GM18873 (cell line): ENCODE data around the gene HMGA1.
"Not testable (repeated sequence)": the region's sequence is repeated elsewhere in the genome, so short reads cannot be mapped to it uniquely, and the experiment has no call there.

Experiments used
- ATAC-seq: cut with Tn5 transposase; IDR thresholded peaks from one replicate; pipeline ENCODE4 v1.9.1; 2021; ENCODE audit warnings: mild to moderate bottlenecking, moderate library complexity, moderate number of reproducible peaks; ENCODE audit not compliant: unreplicated experiment, low FRiP score

Gene HMGA1

DNA sequence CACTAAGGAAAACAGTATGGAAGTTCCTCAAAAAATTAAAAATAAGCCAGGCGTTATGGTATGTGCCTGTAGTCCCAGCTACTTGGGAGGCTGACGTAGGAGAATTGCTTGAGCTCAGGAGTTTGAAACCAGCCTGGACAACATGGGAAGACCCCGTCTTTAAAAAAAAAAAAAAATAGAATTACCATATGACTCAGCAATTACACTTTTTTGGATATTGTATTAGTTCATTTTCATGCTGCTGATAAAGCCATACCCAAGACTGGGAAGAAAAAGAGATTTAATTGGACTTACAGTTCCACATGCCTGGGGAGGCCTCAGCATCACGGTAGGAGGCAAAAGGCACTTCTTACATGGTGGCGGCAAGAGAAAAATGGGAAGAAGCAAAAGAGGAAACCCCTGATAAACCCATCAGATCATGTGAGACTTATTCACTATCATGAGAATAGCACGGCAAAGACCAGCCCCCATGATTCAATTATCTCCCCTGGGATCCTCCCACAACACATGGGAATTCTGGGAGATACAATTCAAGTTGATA is 22.9 kb downstream of the HMGA1 start:
- ATAC-seq: no peak

DNA sequence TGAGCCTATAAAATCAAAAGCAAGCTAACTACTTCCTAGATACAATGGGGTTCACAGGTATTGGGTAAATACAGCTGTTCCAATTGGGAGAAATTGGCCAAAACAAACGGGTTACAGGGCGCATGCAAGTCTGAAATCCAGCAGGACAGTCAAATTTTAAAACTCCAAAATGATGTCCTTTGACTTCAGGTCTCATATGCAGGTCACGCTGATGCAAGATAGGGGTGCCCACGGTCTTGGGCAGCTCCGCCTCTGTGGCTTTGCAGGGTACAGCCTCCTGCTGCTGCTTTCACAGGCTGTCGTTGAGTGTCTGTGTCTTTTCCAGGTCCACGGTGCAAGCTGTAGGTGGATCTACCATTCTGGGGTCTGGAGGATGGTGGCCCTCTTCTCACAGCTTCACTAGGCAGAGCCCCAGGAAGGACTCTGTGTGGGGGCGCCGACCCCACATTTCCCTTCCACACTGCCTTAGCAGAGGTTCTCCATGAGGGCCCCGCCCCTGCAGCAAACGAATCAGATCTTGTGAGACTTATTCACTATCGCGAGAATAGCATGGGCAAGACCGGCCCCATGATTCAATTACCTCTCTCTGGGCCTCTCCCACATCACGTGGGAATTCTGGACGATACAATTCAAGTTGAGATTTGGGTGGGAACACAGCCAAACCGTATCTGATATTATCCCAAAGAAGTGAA is 24.0 kb downstream of the HMGA1 start:
- ATAC-seq: no peak

DNA sequence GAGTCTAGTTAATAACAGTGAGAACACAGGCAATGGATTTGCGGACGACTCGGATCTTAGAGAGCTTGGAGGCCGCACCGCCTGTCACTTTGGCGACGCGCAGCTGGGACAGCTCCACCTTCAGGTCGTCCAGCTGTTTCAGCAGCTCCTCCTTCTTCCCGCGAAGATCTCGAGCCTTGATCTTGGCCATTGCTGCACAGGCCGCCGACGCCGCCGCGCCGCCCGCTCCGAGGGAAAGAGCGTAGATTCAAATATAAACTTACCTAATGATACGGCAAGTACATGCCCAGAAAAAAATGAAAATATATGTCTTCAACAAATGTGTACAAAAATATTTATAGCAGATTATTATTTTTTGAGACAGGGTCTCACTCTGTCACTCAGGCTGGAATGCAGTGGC is 26.8 kb downstream of the HMGA1 start:
- ATAC-seq: not testable (repeated sequence)

DNA sequence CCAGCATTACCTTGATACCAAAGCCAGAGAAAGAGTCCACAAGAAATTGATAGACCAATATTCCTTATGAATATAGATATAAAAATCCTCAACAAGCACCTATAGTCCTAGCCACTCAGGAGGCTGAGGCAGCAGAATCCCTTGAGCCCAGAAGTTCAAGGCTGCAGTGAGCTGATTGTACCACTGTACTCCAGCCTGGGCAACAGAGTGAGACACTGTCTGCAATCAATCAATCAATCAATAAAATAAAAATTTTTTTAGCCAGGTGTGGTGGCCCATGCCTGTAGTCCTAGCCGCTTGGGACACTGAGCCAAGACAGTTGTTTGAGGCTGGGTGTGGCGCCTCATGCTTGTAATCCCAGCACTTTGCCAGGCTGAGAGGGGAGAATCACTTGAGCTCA is 31.1 kb downstream of the HMGA1 start:
- no peak for ATAC-seq

DNA sequence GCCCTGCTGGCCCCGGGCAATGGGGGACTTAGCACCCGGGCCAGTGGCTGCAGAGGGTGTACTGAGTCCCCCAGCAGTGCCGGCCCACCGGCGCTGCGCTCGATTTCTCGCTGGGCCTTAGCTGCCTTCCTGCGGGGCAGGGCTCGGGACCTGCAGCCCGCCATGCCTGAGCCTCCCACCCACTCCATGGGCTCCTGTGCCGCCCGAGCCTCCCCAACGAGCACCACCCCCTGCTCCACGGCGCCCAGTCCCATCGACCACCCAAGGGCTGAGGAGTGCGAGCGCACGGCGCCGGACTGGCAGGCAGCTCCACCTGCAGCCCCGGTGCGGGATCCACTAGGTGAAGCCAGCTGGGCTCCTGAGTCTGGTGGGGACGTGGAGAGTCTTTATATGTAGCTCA is 32.5 kb downstream of the HMGA1 start:
- ATAC-seq: not testable (repeated sequence)

DNA sequence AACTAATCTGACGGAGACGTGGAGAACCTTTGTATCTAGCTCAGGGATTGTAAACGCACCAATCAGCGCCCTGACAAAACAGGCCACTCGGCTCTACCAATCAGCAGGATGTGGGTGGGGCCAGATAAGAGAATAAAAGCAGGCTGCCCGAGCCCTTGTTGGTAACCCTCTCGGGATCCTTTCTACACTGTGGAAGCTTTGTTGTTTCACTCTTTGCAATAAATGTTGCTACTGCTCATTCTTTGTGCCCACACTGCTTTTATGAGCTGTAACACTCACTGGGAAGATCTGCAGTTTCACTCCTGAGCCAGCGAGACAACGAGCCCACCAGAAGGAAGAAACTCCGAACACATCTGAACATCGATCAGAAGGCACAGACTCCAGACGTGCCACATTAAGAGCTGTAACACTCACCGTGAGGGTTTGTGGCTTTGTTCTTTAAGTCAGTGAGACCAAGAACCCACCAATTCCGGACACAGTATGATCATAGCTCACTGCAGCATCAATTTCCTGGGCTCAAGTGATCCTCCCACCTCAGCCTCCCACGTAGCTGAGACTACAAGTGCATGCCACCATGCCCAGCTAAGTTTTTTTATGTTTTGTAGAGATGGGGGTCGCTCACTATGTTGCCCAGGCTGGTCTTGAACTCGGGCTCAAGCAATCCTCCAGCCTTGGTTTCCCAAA is 33.1 kb downstream of the HMGA1 start:
- ATAC-seq: not testable (repeated sequence)

DNA sequence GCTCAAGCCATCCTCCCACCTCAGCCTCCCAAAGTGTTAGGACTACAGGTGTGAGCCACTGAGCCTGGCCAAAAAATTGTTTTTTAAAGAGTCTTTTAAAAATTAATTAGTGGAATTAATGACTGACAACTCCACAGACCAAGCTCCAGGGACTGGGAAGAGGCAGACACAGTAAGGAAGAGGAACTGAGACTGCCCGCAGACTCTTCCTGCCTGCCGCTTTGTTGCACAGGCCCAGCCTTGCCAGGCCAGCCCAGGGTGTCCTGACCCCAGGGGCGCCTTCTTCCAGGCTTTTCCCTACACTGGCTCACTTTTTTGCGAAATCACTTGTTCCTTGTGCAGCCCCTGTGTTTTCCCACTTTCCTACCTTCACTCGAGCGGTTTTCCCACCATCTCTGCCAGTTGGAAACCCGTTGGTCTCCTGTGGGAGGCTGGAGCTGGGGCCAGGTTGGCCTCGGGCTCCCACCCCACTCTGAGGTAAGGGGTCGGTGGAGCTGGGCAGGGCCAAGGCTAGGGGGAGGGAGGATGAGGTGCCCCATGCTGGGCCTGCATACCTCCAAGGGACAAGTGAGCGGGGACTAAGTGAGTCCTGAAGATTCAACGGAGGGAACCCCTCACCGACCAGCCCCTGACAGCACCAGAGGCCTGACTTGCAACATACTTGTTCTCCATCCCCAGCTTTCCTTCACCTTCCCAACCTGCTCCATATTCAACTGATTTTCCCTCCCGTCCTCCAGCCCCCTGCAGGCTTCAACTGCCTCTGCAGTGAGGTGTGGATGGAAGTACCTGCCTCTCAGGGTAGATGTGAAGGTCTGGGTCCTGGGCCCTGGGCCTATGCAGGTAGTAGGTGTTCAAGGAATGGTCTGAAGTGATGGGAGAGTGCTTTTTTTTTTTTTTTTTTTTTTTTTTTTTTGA is 35.6 kb downstream of the HMGA1 start:
- ATAC-seq: no peak

DNA sequence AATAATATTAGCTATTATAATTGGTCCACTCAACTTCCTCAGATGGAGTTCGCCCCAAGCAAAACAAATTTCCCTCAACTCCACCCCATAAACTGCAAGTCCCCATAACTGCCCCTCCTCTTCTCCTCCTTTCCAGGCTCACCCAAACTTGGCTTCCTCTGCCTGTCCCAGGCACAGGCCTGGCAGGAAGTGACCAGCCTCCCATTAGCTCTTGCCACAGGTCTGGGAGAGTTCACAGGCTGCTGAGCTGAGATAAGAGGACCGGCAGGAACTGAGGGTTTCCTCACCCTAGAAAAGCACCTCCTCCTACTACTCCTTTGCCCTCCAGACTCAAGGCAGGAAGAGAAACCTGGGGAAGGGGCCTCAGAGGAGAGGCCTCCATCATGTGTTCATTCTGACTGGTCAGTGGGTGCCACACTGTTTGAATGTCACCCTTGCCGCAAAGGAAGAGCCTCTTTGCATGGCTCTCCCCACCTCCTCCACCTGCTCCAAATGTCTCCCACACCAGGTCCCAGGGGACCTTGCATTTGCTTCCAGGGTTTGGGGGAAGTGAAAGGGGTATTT is 36.7 kb downstream of the HMGA1 start:
- no peak for ATAC-seq

DNA sequence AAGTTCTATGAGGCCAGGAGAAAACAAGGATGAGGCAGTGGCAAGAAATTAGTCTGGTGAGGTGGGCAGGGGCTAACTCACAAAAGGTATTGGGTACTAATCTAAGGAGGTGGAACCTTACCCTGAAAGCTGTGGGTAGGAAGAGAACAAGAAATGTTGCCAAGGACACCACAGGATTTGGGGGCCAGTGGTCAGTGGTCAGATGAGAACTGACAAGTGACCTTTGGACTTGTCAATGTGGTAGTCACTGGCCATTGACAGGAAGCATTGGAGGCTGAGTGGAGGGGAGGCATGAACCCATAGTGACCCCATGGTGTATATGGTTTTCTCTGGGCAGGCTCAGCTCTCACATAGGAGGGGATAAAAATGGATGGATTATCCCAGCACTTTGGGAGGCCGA is 37.5 kb downstream of the HMGA1 start:
- no peak for ATAC-seq

DNA sequence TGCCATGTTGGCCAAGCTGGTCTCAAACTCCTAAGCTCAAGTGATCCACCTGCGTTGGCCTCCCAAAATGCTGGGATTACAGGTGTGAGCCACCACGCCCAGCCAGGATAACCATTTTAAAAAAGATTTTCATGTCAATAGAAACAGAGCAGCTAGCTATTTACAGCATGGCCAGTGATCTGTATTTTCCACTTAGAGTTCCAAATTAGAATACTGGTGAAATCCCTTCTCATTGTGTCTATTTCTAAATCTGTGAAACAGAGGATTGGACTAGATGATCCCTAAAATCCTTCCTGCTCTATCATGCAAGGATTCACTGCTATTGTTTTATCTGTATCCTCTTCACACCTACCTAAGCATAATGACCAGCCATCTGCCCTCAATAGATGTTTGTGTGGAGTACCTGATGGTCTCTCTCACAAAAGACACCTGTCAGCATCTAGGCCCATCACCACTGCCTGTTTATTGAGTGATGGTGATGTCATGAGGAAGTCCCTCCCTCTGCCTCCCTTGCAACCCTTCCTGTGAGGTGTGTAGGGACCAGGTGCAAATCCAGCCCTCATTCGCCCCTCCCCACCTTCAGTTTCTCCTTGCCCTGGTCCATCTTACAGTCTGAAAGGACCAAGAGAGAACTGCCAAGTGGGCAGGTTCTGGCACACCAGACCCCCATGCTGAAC is 38.6 kb downstream of the HMGA1 start:
- ATAC-seq: no peak

DNA sequence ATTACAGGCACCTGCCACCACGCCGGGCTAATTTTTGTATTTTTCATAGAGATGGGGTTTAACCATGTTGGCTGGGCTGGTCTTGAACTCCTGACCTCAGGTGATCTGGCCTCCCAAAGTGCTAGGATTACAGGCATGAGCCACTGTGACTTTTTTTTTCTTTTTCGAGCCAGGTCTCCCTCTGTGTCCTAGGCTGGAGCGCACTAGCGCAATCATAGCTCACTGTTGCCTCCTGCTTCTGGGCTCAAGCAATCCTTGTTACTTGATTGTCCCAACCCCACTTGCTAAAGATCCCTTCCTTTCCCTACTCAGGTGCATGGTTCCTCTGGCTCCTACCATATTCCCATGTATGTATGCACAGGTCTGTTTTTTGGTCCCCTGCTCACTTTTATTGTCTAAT is 39.5 kb downstream of the HMGA1 start:
- no peak for ATAC-seq

DNA sequence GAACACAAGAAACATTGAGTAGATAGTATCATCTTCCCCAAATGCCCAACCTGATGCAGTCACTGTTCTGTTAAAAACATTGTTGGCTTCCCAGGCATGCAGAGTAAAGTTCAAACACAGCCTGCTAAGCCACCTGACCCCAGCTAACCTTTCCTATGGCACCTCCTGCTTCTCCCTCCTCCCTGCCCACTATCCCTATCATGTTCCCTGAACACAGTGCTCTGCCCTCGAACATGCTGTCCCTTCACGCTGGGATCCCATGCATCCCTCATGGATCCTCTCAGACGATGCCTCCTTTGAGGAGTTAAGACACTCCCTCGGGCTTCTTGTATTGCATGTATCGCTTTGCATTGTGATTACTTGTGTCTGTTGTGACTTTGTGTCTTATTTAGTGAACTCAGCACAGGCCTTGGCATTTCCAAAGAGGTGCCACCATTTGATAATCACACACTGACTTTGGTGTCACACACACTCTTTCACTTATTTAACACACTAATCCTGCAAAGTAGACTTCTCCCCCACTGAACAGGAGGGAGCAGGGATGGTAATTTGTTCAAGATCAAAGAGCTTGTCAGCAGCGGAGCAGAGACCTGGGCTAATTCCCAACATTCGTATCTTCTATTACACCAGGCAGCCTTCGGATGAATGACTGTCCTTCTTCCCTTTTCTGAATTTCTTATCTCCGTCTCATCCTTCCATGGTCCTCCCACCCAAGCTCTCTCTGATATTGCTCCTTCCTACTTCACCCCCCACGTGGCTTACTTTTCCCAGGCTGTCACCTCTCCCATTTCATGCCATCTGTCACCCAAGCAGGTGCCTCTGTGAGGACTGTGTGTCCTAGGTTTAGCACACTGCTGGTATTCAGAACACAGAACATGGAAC is 40.4 kb downstream of the HMGA1 start:
- no peak for ATAC-seq

DNA sequence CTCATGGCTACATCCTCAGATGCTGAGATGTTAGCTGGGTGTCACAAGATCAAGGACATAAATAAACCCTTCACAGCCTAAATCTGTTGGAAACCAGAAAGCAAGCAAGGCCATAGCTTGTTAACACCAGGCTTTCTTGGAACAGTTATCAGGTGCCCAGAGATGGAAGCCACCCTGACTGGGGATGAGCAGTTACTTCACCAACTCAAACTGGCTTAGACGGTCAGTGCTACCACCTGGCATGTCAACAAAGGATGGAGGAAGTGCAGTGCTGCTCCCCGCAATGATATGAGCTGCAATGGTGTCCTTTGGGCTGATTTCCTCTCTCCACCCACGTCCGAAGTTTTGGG is 41.1 kb downstream of the HMGA1 start:
- ATAC-seq: no peak

DNA sequence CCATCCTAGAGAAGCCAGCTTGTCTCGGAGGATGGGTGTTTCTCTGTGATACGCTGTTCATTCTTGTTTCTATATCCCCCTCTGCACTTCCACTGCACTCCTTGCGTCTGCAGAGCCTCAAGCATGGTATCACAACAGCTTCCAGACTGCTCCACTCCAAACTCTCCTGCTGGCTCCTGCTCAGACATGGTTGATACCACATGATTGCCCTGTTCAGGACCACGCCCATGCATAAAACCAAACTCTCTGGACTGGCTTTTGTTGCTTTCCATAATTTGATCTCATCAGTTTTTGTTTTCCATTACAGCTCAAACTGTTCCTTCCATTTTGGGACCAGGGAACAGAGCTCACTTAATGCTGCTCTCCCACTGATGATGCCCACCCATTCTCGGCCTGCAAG is 42.2 kb downstream of the HMGA1 start:
- no peak for ATAC-seq

DNA sequence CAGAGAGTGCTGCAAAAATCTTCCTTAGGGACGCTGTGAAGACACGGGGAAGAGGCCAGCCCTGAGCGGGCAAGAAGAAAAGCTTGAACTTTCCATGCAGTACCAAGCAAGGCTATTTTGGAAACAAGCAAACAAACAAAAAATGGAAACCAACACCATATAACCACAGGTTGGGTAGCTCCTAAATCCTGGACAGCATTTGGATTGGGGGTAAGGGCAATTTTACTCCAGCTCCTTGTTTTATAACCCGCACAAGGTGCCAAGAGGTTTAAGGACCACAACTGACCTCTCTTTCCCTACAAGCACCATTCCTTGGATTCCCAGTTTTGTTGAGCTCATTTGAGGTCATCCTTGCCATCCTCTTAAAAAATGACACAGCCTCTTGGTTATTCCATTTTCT is 43.5 kb downstream of the HMGA1 start:
- ATAC-seq: no peak

DNA sequence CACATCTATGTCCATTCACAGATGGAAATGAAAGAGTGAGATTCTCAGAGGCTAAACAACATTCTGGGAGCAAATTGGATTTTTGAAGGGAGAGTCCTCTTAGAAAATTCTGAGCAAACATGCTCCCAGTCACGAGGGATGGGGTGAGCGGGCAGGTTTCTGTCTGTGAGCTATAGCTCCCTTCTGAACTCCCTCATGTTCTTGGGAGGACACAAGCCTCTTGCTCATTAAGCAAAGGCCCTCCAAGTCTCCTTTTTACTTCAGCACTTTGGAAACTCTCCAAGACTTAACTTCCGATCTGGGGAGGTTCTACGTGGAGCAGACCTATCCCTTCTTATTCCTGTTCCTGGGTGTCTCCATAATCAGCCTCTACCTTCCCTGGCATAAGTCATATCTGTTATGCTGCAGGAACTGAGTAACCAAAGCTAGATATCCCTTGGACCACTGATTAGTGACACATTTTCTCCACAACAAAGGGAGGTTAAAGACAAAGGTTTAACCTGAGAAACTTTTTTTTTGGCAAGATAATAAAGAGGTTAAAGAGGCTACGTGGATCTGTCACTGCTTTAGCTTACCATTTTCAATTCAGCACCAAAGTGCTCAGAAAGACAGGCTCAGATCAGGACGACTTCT is 45.1 kb downstream of the HMGA1 start:
- no peak for ATAC-seq

DNA sequence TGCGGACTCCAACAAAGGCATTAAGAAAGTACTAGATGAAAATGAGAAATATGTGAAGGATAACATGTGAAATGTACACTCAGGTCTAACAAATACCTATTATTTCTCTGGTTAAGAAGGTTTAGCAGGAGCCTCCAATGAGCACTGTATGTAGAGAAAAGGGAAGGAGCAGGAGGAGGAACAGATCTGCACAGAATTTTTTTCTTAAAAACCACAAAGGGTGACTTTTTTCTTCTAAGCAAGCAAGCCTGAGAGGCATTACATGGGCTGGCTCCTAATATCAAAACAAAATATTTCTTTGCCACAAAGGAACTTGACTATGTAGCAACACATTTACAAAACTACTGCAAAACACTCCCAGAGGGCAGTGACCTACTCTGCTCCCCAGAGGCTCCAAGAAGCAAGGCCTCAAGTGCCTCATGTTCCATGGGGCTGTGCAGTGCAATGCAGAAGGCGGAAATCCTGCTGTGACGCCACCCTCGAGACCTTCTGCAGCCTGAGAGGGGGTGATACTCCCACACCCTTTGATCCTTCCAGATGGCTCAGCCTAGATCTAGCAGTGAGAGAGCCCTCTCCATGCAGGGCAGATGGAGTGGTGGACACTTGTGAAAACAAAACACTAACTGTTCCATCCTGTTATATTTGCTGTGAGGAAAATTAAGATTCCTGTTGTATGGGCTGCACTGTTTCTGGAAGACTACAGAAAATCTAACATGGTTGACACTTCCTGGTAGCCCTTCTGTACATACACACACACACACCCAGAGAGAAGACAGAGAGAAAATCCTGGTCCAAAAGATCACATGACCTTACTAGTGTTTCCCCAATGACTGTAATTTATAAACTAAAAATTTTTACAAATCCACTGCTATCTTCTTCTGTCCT is 48.1 kb downstream of the HMGA1 start:
- ATAC-seq: no peak
